Gastrocnemius medialis (tissue), 4 donors: Measurements from ENCODE around the gene UNCX. TPM values are rescaled to one million over a fixed set of nuclear protein-coding genes. Genes with fewer than 3 reads are reported as not detected.

Experiments used
- ATAC-seq, 2 donors: fragments of 150-250 bp; one replicate each; pipeline ENCODE4 v1.9.1; 2016
- DNase-seq, 2 donors: peaks; one replicate each; pipeline ENCODE4 v3.0.0-alpha.2; 2019
- H3K27ac ChIP-seq, 4 donors: fragments of 200-600 bp; sonication (generic); 1 replicate in 1 of 4; 2 replicates in 3 of 4; pipeline ENCODE4 v1.5.1; 2016 to 2018; ENCODE audit warnings: mild to moderate bottlenecking in 2 of 4, moderate library complexity in 1 of 4
- H3K27me3 ChIP-seq, 3 donors: fragments of 200-600 bp; sonication (generic) in 2 of 3; 1 replicate in 1 of 3; 2 replicates in 2 of 3; pipeline versions ENCODE4 v1.5.1 to v1.6.0; 2016 to 2019; ENCODE audit warnings: mild to moderate bottlenecking in 1 of 3, moderate library complexity in 1 of 3
- H3K36me3 ChIP-seq, 2 donors: fragments of 200-600 bp; sonication (generic) in 1 of 2; one replicate each; pipeline ENCODE4 v1.5.1; 2017 to 2018
- H3K4me1 ChIP-seq, 2 donors: fragments of 200-600 bp; sonication (generic) in 1 of 2; one replicate each; pipeline ENCODE4 v1.5.1; 2016 to 2017; ENCODE audit warnings: mild to moderate bottlenecking in 2 of 2
- H3K4me3 ChIP-seq, 4 donors: fragments of 200-600 bp; sonication (generic) in 3 of 4; 1 replicate in 1 of 4; 2 replicates in 3 of 4; pipeline ENCODE4 v1.5.1; 2016 to 2019; ENCODE audit warnings: mild to moderate bottlenecking in 2 of 4
- H3K9me3 ChIP-seq, 3 donors: fragments of 200-600 bp; sonication (generic) in 2 of 3; 1 replicate in 1 of 3; 2 replicates in 2 of 3; pipeline ENCODE4 v1.5.1; 2016 to 2019
- POLR2A ChIP-seq, 2 donors: fragments of 450-650 bp; IDR thresholded peaks; one replicate each; pipeline ENCODE4 v1.6.1; 2017; ENCODE audit warnings: antibody characterized with exemption in 2 of 2, mild to moderate bottlenecking in 2 of 2, moderate library complexity in 2 of 2
- in situ Hi-C, 4 donors: fragments of 200-750 bp; cut with MboI; loops; one replicate each; pipeline versions ENCODE4 v1.15.0 to v1.8.0; 2017; ENCODE audit warnings: low sequenced_read_pairs in 4 of 4
- intact Hi-C: fragments of 100-400 bp; cut with DNase I; formaldehyde crosslinking; loops from one replicate; pipeline ENCODE4 v1.15.1; 2023; ENCODE audit warnings: low total_unique reads
- total RNA-seq, 4 donors: library from RNA; depleted of rRNA; stranded (reverse); fragments of >200 nt; gene quantifications; one replicate each; pipeline versions ENCODE4 v1.1.0 to v1.2.3, GENCODE V29; 2016
- TF ChIP-seq, protein P1 (sequence below), 5 experiments: fragments of 450-650 bp in 3 of 5; fragments of 200-600 bp in 2 of 5; sonication (generic) in 2 of 5; IDR thresholded peaks in 4 of 5; conservative IDR thresholded peaks in 1 of 5; 1 replicate in 4 of 5; 2 replicates in 1 of 5; pipeline ENCODE4 v1.5.1; 2016 to 2019; ENCODE audit warnings: antibody characterized with exemption in 5 of 5, mild to moderate bottlenecking in 3 of 5, moderate library complexity in 3 of 5

The UNCX gene
- total RNA-seq, 4 donors from 2014 or later: not detected

- H3K4me3 ChIP-seq: no peak overlapping the region
- H3K27me3 ChIP-seq: peaks cover 83 to 89% (median 87%) of the 10 kb centered on the region in 3 donors
- in situ Hi-C loops: no loop called here
- DNase-seq (no peak), ATAC-seq (no peak)
- H3K4me1 ChIP-seq: peaks cover 3% of the 10 kb centered on the region in 2 donors
- no peaks in the 10 kb centered on the region for H3K36me3 ChIP-seq
- no peak overlapping the region for H3K27ac ChIP-seq
- no peak for TF ChIP-seq POLR2A (IDR thresholded peaks at IDR 0.05)
- TF ChIP-seq, protein P1, sequence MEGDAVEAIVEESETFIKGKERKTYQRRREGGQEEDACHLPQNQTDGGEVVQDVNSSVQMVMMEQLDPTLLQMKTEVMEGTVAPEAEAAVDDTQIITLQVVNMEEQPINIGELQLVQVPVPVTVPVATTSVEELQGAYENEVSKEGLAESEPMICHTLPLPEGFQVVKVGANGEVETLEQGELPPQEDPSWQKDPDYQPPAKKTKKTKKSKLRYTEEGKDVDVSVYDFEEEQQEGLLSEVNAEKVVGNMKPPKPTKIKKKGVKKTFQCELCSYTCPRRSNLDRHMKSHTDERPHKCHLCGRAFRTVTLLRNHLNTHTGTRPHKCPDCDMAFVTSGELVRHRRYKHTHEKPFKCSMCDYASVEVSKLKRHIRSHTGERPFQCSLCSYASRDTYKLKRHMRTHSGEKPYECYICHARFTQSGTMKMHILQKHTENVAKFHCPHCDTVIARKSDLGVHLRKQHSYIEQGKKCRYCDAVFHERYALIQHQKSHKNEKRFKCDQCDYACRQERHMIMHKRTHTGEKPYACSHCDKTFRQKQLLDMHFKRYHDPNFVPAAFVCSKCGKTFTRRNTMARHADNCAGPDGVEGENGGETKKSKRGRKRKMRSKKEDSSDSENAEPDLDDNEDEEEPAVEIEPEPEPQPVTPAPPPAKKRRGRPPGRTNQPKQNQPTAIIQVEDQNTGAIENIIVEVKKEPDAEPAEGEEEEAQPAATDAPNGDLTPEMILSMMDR (IDR thresholded peaks at IDR 0.05 in 4 of 5, conservative IDR thresholded peaks at IDR 0.05 in 1 of 5): no peak
- intact Hi-C loops: no loop called here
- H3K9me3 ChIP-seq: no peaks in the 10 kb centered on the region
Observed at GRCh38 chr7:1237704-1238255, 5.1 kb downstream of the UNCX start.

DNA sequence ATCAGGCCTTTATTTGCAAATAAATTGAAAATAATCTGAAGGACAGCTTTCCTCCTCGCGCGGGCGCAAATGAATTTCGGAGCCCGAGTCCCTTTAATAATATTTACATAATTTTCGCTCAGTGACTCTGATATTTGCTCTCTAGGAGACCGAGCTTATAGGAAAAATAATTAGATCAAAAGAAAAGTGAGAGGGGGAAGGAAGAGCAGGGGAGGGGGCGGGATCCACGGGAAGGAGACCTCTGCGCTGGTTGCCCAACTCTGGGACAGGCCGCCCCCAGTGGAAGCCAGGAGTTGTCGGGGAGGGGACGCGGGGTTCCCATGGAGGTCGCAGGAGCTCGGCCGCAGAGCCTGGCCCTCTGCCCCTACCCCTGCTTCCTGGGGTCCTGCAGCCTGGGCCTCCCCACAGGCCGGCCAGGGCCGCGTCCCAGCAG, 5.8 kb downstream of the UNCX start:
- intact Hi-C loops: no loop called here
- in situ Hi-C loops: no loop called here
- ATAC-seq: no peak
- H3K27ac ChIP-seq: no peak overlapping the region
- peaks cover 88 to 90% (median 88%) of the 10 kb centered on the region in 3 donors for H3K27me3 ChIP-seq
- H3K4me1 ChIP-seq: peaks cover 3% of the 10 kb centered on the region in 2 donors
- no peaks in the 10 kb centered on the region for H3K9me3 ChIP-seq
- no peak overlapping the region for H3K4me3 ChIP-seq
- no peaks in the 10 kb centered on the region for H3K36me3 ChIP-seq
- TF ChIP-seq, protein P1 (IDR thresholded peaks at IDR 0.05 in 4 of 5, conservative IDR thresholded peaks at IDR 0.05 in 1 of 5): no peak
- TF ChIP-seq POLR2A (IDR thresholded peaks at IDR 0.05): no peak
- DNase-seq: no peak

- intact Hi-C loops: no loop called here
- peaks cover 88 to 90% (median 88%) of the 10 kb centered on the region in 3 donors for H3K27me3 ChIP-seq
- H3K36me3 ChIP-seq: no peaks in the 10 kb centered on the region
- DNase-seq: no peak
- ATAC-seq: no peak
- H3K27ac ChIP-seq: no peak overlapping the region
- H3K4me1 ChIP-seq: peaks cover 3% of the 10 kb centered on the region in 2 donors
- in situ Hi-C loops: no loop called here
- H3K4me3 ChIP-seq: no peak overlapping the region
- no peaks in the 10 kb centered on the region for H3K9me3 ChIP-seq
- TF ChIP-seq POLR2A (IDR thresholded peaks at IDR 0.05): no peak
- TF ChIP-seq, protein P1 (IDR thresholded peaks at IDR 0.05 in 4 of 5, conservative IDR thresholded peaks at IDR 0.05 in 1 of 5): no peak
Observed at GRCh38 chr7:1238931-1239802, 6.5 kb downstream of the UNCX start.

DNA sequence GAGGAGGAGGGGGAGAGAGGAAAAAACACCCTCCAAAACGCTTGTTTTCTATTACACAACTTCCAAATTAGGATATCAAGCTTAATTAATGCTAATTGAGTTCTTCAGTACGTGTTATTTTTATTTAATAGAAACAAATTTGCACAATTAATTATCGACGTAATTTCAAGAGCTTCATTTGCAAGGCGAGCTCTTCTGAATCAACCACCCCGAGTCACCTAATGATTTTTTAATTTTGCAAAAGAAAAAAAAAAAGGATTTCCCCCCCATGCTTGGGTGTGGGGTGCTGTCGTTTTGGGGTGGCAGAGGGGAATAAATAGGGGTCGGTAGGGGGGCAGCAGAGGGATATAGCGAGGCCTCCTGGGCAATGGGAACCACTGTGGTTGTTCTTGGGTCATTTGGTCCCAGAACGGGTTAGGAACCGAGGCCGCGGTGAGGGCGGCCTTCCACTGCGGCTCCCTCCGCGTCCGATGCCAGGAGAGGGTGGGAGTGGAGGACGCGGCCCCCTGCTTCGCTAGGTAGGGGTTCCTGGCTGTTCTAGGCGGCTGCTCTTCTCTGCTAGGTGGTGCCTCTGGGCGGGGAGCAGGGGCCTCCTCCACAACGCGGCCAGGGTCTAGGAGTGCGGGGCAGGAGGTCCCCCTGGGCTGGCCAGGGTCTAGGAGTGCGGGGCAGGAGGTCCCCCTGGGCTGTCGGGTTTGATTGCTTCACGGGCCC, 7.3 kb downstream of the UNCX start:
- Histone ChIP-seq H3K27ac (no peak overlapping the region), H3K4me1 (peaks cover 3% of the 10 kb centered on the region in 2 donors), H3K27me3 (peaks cover 88 to 90% (median 88%) of the 10 kb centered on the region in 3 donors), H3K4me3 (no peak overlapping the region), H3K9me3 (no peaks in the 10 kb centered on the region), H3K36me3 (no peaks in the 10 kb centered on the region)
- in situ Hi-C loops (no loop called here), intact Hi-C loops (no loop called here)
- TF ChIP-seq POLR2A (IDR thresholded peaks at IDR 0.05): no peak
- TF ChIP-seq, protein P1 (IDR thresholded peaks at IDR 0.05 in 4 of 5, conservative IDR thresholded peaks at IDR 0.05 in 1 of 5): no peak
- no peak for DNase-seq
- ATAC-seq: no peak
